Measurements from ENCODE around the gene GLYATL1. TPM values are rescaled to one million over a fixed set of nuclear protein-coding genes. Genes with fewer than 3 reads are reported as not detected.

GLYATL1 gene
- total and polyA plus RNA-seq, 10 of the 15 experiments (the other 5 are each of a cell fraction or from before 2014, with no cell fraction given), result not detected

DNA sequence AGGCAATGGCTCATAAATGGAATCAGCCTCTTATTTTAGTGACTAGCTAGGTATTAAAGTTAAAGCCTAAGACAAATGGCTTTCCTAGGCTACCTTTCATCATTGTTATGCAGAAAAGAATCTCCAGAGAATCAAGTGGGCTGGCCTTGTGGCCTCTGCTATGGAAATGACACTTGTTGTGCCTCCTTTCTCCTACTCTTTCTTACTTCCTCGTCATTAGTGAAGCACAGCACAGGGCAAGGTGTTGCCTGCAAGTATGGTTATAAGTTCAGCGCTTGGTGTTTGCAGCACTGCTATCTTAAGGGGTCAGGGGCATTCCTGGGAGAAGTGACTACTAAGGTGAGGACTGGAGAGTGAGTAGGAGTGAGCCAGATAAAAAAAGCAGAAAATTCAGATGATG, 45.4 kb upstream of the GLYATL1 start:
- no peak overlapping the region for H3K4me3 ChIP-seq
- ATAC-seq, result no peak
- RAD21 ChIA-PET (ENCODE audit: unreplicated experiment), result no interaction called here
- BruUV-seq (replicated peaks), result no TSS peak
- 38% methylated on average over 2 of the region's 2 CpGs for WGBS (ENCODE audit: insufficient coverage, insufficient replicate concordance, low lambda C conversion rate, missing lambda C conversion rate)
- intact Hi-C loops (cut with micrococcal nuclease; ENCODE audit: unreplicated experiment), result no loop called here
- DNase-seq (ENCODE audit: low read depth, low spot score), result no peak
- in situ Hi-C loops (cut with MboI), result no loop called here
- POLR2A ChIA-PET, result no interaction called here
- no peak overlapping the region for H2AFZ ChIP-seq (ENCODE audit: control insufficient read depth, low read depth, low read length)
- no peak overlapping the region for H3K4me2 ChIP-seq (ENCODE audit: control insufficient read depth, insufficient read depth)
- H4K20me1 ChIP-seq (ENCODE audit: control insufficient read depth, insufficient read depth), result no peaks in the 10 kb centered on the region
- no peaks in the 10 kb centered on the region for H3K79me2 ChIP-seq (ENCODE audit: control insufficient read depth, insufficient read depth, low read length)
- FAIRE-seq, result no peak
- no peaks in the 10 kb centered on the region; a peak in 1 of 4 replicates for H3K27me3 ChIP-seq (replicated peaks in 1 of 2; ENCODE audit: control insufficient read depth in 2 of 2, insufficient read depth in 2 of 2, low read length in 1 of 2)
- no peaks in the 10 kb centered on the region for H3K36me3 ChIP-seq (ENCODE audit: control insufficient read depth in 2 of 2, insufficient read depth in 2 of 2, low read length in 1 of 2)
- TF ChIP-seq MYC (IDR thresholded peaks at IDR 0.05; ENCODE audit: insufficient read depth, insufficient read length, insufficient replicate concordance, low read length, severe bottlenecking) (no peak), SMAD5 (IDR thresholded peaks at IDR 0.05; ENCODE audit: low read depth) (no peak), WRNIP1 (IDR thresholded peaks at IDR 0.05; ENCODE audit: borderline replicate concordance, low read depth, low read length) (no peak), HDAC2 (IDR thresholded peaks at IDR 0.05) (no peak), ZNF622 (IDR thresholded peaks at IDR 0.05) (no peak), IKZF2 (IDR thresholded peaks at IDR 0.05) (no peak), CBFB (IDR thresholded peaks at IDR 0.05; ENCODE audit: low read depth) (no peak), POU2F2 (IDR thresholded peaks at IDR 0.05; ENCODE audit: borderline replicate concordance, low read depth, low read length) (no peak), FOXK2 (IDR thresholded peaks at IDR 0.05) (no peak), SREBF1 (IDR thresholded peaks at IDR 0.05; ENCODE audit: low read length) (no peak), TAF1 (IDR thresholded peaks at IDR 0.05; ENCODE audit: borderline replicate concordance, low read depth, low read length) (no peak)
- TF ChIP-seq, protein P1, sequence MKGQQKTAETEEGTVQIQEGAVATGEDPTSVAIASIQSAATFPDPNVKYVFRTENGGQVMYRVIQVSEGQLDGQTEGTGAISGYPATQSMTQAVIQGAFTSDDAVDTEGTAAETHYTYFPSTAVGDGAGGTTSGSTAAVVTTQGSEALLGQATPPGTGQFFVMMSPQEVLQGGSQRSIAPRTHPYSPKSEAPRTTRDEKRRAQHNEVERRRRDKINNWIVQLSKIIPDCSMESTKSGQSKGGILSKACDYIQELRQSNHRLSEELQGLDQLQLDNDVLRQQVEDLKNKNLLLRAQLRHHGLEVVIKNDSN (IDR thresholded peaks at IDR 0.05; ENCODE audit: borderline replicate concordance, extremely low read length, insufficient read depth, low read depth, low read length), result no peak
- TF ChIP-seq, protein P2, sequence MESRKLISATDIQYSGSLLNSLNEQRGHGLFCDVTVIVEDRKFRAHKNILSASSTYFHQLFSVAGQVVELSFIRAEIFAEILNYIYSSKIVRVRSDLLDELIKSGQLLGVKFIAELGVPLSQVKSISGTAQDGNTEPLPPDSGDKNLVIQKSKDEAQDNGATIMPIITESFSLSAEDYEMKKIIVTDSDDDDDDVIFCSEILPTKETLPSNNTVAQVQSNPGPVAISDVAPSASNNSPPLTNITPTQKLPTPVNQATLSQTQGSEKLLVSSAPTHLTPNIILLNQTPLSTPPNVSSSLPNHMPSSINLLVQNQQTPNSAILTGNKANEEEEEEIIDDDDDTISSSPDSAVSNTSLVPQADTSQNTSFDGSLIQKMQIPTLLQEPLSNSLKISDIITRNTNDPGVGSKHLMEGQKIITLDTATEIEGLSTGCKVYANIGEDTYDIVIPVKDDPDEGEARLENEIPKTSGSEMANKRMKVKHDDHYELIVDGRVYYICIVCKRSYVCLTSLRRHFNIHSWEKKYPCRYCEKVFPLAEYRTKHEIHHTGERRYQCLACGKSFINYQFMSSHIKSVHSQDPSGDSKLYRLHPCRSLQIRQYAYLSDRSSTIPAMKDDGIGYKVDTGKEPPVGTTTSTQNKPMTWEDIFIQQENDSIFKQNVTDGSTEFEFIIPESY (IDR thresholded peaks at IDR 0.05), result no peak
- TF ChIP-seq, protein P3, sequence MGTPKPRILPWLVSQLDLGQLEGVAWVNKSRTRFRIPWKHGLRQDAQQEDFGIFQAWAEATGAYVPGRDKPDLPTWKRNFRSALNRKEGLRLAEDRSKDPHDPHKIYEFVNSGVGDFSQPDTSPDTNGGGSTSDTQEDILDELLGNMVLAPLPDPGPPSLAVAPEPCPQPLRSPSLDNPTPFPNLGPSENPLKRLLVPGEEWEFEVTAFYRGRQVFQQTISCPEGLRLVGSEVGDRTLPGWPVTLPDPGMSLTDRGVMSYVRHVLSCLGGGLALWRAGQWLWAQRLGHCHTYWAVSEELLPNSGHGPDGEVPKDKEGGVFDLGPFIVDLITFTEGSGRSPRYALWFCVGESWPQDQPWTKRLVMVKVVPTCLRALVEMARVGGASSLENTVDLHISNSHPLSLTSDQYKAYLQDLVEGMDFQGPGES (IDR thresholded peaks at IDR 0.05), result no peak
- no peak overlapping the region for H3K27ac ChIP-seq (ENCODE audit: control insufficient read depth, insufficient read depth)
- no peak overlapping the region for H3K9ac ChIP-seq (ENCODE audit: control insufficient read depth, insufficient read depth, low read length)
- no peaks in the 10 kb centered on the region for H3K9me3 ChIP-seq (replicated peaks; ENCODE audit: control insufficient read depth, insufficient read depth, low read length)
- SMC1A ChIA-PET (ENCODE audit: uncharacterized antibody, unreplicated experiment), result no interaction called here
- CTCF ChIA-PET, result no interaction called here
- H3K4me1 ChIP-seq (ENCODE audit: control insufficient read depth, insufficient read depth, low read length), result no peaks in the 10 kb centered on the region
